HepG2 (cell line): ENCODE data around the gene COX7A2L. TPM values are rescaled to one million over a fixed set of nuclear protein-coding genes. Genes with fewer than 3 reads are reported as not detected.

ENCODE experiments used
- FOXK2 ChIP-seq: fragments of 450-650 bp; IDR thresholded peaks from 2 replicates; pipeline ENCODE4 v1.6.1; 2016
- PAWR ChIP-seq: sonication (generic); formaldehyde crosslinking; IDR thresholded peaks from 2 replicates; pipeline ENCODE4 v1.4.0; 2020; ENCODE audit warnings: missing genetic modification reagents, mild to moderate bottlenecking, borderline replicate concordance
- RARA ChIP-seq: IDR thresholded peaks from 2 replicates; pipeline ENCODE4 v1.6.1; 2016; ENCODE audit warnings: missing genetic modification reagents, missing compliant biosample characterization
- RFXAP ChIP-seq: sonication (generic); formaldehyde crosslinking; IDR thresholded peaks from 2 replicates; pipeline ENCODE4 v1.4.0; 2020; ENCODE audit warnings: missing genetic modification reagents, borderline replicate concordance
- TBL1XR1 ChIP-seq: fragments of 150-350 bp; IDR thresholded peaks from 2 replicates; pipeline ENCODE4 v1.6.1; 2014; ENCODE audit warnings: borderline replicate concordance, low read length; ENCODE audit not compliant: partially characterized antibody
- XBP1 ChIP-seq: sonication (generic); formaldehyde crosslinking; IDR thresholded peaks from 2 replicates; pipeline ENCODE4 v1.5.0; 2020; ENCODE audit warnings: missing genetic modification reagents
- ZNF225 ChIP-seq: sonication (generic); formaldehyde crosslinking; IDR thresholded peaks from 2 replicates; pipeline ENCODE4 v1.4.0; 2020; ENCODE audit warnings: mild to moderate bottlenecking, missing genetic modification reagents
- ZNF3 ChIP-seq: IDR thresholded peaks from 2 replicates; pipeline ENCODE4 v1.7.0; 2017; ENCODE audit warnings: inconsistent platforms
- ZNF333 ChIP-seq: sonication (generic); formaldehyde crosslinking; IDR thresholded peaks from 2 replicates; pipeline ENCODE4 v1.4.0; 2020; ENCODE audit warnings: mild to moderate bottlenecking, missing genetic modification reagents, borderline replicate concordance
- ZNF441 ChIP-seq: sonication (generic); formaldehyde crosslinking; IDR thresholded peaks from 2 replicates; pipeline ENCODE4 v1.7.0; 2021; ENCODE audit warnings: missing genetic modification reagents, borderline replicate concordance
- ZNF549 ChIP-seq: sonication (generic); formaldehyde crosslinking; IDR thresholded peaks from 2 replicates; pipeline ENCODE4 v1.5.0; 2020; ENCODE audit warnings: missing genetic modification reagents
- polyA plus RNA-seq, 8 experiments: library from polyadenylated mRNA; depleted of rRNA in 3 of 8; stranded (reverse) in 7 of 8; unstranded in 1 of 8; fragments of >200 nt; fragmentation: Illumina TruSeq in 4 of 8; extraction: Trizol in 4 of 8; gene quantifications; 2 replicates each; pipeline versions ENCODE4 v1.2.1 to v1.2.3, GENCODE V29; 2011 to 2016; ENCODE audit warnings: low read depth in 4 of 8, missing spikeins in 1 of 8, mixed read lengths in 1 of 8; ENCODE audit not compliant: insufficient read depth in 1 of 8
- total RNA-seq, 5 experiments: library from RNA; depleted of rRNA; stranded (reverse); fragments of >200 nt; fragmentation: Illumina TruSeq; extraction: Trizol; gene quantifications; 2 replicates each; pipeline ENCODE4 v1.2.3, GENCODE V29; 2016; ENCODE audit warnings: low read depth in 1 of 5
- TF ChIP-seq, protein P1 (sequence below), 2 experiments: fragments of 450-650 bp in 1 of 2; sonication (generic) in 1 of 2; formaldehyde crosslinking in 1 of 2; IDR thresholded peaks; 2 replicates each; pipeline versions ENCODE4 v1.6.1 to v1.8.0; 2016 to 2022; ENCODE audit warnings: antibody characterized with exemption in 1 of 2, mild to moderate bottlenecking in 1 of 2, missing genetic modification reagents in 1 of 2
- TF ChIP-seq, protein P2 (sequence below): sonication (generic); formaldehyde crosslinking; IDR thresholded peaks from 2 replicates; pipeline ENCODE4 v1.4.0; 2020; ENCODE audit warnings: low read depth, mild to moderate bottlenecking, missing genetic modification reagents
- TF ChIP-seq, protein P3 (sequence below): sonication (generic); formaldehyde crosslinking; IDR thresholded peaks from 2 replicates; pipeline ENCODE4 v1.9.0; 2021; ENCODE audit warnings: missing genetic modification reagents, borderline replicate concordance
- TF ChIP-seq, protein P4 (sequence below): sonication (generic); formaldehyde crosslinking; IDR thresholded peaks from 2 replicates; pipeline ENCODE4 v1.5.0; 2020; ENCODE audit warnings: missing genetic modification reagents
- TF ChIP-seq, protein P5 (sequence below): sonication (generic); formaldehyde crosslinking; IDR thresholded peaks from 2 replicates; pipeline ENCODE4 v1.8.1; 2023; ENCODE audit warnings: missing genetic modification reagents, mild to moderate bottlenecking, borderline replicate concordance

Gene COX7A2L
- total and polyA plus RNA-seq, 2 of the 13 experiments (the other 11 are each of a cell fraction or from before 2014, with no cell fraction given), result 155 to 201 TPM

DNA sequence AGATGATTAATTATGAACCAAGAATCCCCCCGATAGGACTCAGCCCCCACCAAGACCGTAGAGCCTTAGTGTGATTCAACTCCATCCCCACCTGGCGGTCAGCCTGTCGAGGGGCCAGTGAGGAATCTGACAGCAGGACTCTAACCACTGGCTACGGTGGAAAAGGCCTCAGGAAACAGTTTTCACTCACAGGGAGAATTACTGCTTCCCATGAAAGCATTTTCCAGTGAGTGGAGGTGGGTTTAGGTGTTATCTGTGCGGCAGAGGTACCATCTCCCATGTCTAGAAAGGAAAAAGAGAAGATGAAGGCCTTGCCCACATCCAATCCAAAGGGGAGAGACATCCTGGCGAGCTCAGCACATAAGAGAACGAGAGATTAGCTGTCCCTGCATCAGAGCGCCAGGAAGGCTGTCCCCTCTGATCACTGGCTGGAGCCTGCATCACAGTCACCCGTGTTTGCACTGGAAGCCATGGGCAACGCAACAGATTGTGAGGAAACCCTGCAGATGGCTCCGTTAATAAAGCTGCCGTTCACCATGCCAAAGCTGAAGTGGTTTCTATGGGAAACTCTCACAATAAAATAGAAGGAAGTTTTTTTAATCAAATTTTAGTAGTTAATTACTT, 22.3 kb downstream of the COX7A2L start (continued):
- TF ChIP-seq, protein P1, sequence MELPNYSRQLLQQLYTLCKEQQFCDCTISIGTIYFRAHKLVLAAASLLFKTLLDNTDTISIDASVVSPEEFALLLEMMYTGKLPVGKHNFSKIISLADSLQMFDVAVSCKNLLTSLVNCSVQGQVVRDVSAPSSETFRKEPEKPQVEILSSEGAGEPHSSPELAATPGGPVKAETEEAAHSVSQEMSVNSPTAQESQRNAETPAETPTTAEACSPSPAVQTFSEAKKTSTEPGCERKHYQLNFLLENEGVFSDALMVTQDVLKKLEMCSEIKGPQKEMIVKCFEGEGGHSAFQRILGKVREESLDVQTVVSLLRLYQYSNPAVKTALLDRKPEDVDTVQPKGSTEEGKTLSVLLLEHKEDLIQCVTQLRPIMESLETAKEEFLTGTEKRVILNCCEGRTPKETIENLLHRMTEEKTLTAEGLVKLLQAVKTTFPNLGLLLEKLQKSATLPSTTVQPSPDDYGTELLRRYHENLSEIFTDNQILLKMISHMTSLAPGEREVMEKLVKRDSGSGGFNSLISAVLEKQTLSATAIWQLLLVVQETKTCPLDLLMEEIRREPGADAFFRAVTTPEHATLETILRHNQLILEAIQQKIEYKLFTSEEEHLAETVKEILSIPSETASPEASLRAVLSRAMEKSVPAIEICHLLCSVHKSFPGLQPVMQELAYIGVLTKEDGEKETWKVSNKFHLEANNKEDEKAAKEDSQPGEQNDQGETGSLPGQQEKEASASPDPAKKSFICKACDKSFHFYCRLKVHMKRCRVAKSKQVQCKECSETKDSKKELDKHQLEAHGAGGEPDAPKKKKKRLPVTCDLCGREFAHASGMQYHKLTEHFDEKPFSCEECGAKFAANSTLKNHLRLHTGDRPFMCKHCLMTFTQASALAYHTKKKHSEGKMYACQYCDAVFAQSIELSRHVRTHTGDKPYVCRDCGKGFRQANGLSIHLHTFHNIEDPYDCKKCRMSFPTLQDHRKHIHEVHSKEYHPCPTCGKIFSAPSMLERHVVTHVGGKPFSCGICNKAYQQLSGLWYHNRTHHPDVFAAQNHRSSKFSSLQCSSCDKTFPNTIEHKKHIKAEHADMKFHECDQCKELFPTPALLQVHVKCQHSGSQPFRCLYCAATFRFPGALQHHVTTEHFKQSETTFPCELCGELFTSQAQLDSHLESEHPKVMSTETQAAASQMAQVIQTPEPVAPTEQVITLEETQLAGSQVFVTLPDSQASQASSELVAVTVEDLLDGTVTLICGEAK (IDR thresholded peaks at IDR 0.05), result no peak
- TF ChIP-seq, protein P1 (CRISPR knock-in tag; IDR thresholded peaks at IDR 0.05), result no peak
- TF ChIP-seq FOXK2, result no peak
- no peak for TF ChIP-seq ZNF549 (CRISPR knock-in tag)
- TF ChIP-seq ZNF3 (CRISPR knock-in tag), result no peak
- no peak for TF ChIP-seq ZNF441
- TF ChIP-seq, protein P2, sequence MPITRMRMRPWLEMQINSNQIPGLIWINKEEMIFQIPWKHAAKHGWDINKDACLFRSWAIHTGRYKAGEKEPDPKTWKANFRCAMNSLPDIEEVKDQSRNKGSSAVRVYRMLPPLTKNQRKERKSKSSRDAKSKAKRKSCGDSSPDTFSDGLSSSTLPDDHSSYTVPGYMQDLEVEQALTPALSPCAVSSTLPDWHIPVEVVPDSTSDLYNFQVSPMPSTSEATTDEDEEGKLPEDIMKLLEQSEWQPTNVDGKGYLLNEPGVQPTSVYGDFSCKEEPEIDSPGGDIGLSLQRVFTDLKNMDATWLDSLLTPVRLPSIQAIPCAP, result no peak
- TF ChIP-seq PAWR (CRISPR knock-in tag), result no peak
- TF ChIP-seq RFXAP (CRISPR knock-in tag), result 0 out of 2 replicates have a peak, but pooled peaks have one; percentile 43
- no peak for TF ChIP-seq XBP1
- TF ChIP-seq, protein P3, sequence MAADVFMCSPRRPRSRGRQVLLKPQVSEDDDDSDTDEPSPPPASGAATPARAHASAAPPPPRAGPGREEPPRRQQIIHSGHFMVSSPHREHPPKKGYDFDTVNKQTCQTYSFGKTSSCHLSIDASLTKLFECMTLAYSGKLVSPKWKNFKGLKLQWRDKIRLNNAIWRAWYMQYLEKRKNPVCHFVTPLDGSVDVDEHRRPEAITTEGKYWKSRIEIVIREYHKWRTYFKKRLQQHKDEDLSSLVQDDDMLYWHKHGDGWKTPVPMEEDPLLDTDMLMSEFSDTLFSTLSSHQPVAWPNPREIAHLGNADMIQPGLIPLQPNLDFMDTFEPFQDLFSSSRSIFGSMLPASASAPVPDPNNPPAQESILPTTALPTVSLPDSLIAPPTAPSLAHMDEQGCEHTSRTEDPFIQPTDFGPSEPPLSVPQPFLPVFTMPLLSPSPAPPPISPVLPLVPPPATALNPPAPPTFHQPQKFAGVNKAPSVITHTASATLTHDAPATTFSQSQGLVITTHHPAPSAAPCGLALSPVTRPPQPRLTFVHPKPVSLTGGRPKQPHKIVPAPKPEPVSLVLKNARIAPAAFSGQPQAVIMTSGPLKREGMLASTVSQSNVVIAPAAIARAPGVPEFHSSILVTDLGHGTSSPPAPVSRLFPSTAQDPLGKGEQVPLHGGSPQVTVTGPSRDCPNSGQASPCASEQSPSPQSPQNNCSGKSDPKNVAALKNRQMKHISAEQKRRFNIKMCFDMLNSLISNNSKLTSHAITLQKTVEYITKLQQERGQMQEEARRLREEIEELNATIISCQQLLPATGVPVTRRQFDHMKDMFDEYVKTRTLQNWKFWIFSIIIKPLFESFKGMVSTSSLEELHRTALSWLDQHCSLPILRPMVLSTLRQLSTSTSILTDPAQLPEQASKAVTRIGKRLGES, result no peak
- no peak for TF ChIP-seq TBL1XR1
- TF ChIP-seq RARA, result no peak
- TF ChIP-seq, protein P4, sequence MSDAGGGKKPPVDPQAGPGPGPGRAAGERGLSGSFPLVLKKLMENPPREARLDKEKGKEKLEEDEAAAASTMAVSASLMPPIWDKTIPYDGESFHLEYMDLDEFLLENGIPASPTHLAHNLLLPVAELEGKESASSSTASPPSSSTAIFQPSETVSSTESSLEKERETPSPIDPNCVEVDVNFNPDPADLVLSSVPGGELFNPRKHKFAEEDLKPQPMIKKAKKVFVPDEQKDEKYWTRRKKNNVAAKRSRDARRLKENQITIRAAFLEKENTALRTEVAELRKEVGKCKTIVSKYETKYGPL, result no peak
- TF ChIP-seq ZNF225 (CRISPR knock-in tag), result no peak
- TF ChIP-seq, protein P5, sequence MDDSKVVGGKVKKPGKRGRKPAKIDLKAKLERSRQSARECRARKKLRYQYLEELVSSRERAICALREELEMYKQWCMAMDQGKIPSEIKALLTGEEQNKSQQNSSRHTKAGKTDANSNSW (CRISPR knock-in tag), result no peak
- no peak for TF ChIP-seq ZNF333 (CRISPR knock-in tag)
